Large intestine (tissue), 3 donors: ENCODE measurements around the gene RELA. TPM values are rescaled to one million over a fixed set of nuclear protein-coding genes. Genes with fewer than 3 reads are reported as not detected.
"Not testable (repeated sequence)": the region's sequence is repeated elsewhere in the genome, so short reads cannot be mapped to it uniquely, and the experiment has no call there.

ENCODE experiments used
- DNase-seq, 2 donors: peaks; one replicate each; pipeline versions ENCODE4 v3.0.0 to v3.0.0-alpha.2; 2013
- H3K27ac ChIP-seq: one replicate; pipeline ENCODE4 v1.5.1; 2013; ENCODE audit warnings: low read length
- H3K27me3 ChIP-seq: 2 replicates; pipeline ENCODE4 v1.6.1; 2013; ENCODE audit warnings: low read length; ENCODE audit not compliant: control insufficient read depth, insufficient read depth
- H3K36me3 ChIP-seq: 2 replicates; pipeline ENCODE4 v1.6.1; 2013; ENCODE audit warnings: low read length; ENCODE audit not compliant: control insufficient read depth, insufficient read depth
- H3K4me1 ChIP-seq: one replicate; pipeline ENCODE4 v1.6.1; 2013; ENCODE audit warnings: low read length; ENCODE audit not compliant: control insufficient read depth, insufficient read depth
- H3K4me3 ChIP-seq: one replicate; pipeline ENCODE4 v1.5.1; 2013; ENCODE audit warnings: low read length
- H3K9me3 ChIP-seq: one replicate; pipeline ENCODE4 v1.6.1; 2013; ENCODE audit warnings: mild to moderate bottlenecking, low read depth, low read length, moderate library complexity; ENCODE audit not compliant: control insufficient read depth
- WGBS: methylation state at CpG from one replicate; pipeline ENCODE4 v1.1.5; 2013; ENCODE audit warnings: low lambda C conversion rate; ENCODE audit not compliant: insufficient coverage; 5-methylcytosine and 5-hydroxymethylcytosine counted together
- polyA plus RNA-seq: library from polyadenylated mRNA; unstranded; fragments of 120-200 nt; gene quantifications from one replicate; pipeline ENCODE4 v1.2.1, GENCODE V29; 2013

RELA gene
- polyA plus RNA-seq, 1 donor, result 53.8 TPM

DNA sequence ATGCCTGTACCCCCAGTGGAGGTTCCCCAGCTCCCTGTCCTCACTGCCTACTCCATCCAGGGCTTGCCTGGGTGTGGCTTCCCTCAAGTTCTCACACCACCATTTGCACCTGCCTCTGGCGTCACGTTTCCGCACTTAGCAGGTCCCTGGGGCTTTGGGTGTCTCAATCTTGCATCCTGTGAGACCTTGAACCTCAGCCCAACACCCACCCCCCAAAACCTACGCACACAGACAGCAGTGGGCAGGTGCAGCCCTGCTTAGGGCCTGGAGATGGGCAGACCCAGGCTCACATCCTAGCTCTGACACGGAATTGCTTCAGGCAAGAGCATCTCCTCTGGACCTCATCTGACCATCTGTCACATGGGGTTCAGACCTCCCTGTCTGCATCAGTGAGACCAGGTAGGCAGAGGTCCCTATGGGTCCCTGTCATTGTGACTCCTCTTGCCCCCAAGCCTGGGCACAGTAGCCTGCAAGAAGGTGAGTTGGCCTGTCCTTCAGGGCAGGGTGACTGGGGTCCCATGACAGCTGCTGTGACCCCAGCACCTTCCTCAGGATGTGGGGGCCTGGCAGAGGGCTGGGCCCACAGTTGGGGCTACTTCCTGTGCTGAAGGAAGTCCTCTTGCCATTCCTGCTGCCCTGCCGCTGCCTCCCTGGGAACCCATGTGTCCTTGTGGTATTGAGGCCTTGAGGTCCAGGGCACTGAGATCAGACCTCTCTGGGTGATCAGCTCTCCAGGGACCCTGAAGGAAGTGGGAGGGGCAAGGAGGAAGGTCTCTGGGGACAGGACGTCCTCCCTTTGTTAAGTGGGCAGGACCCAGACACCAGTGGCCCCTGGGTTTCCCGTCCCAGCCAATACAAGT lies 22.9 kb downstream of the RELA start:
- Histone ChIP-seq H3K4me3 (no peak overlapping the region), H3K9me3 (peaks cover 5% of the 10 kb centered on the region), H3K36me3 (peaks cover 26% of the 10 kb centered on the region), H3K27me3 (peaks cover 9% of the 10 kb centered on the region), H3K27ac (no peak overlapping the region), H3K4me1 (peaks cover 32% of the 10 kb centered on the region)
- DNase-seq, result no peak
- no CpG with 5 or more reads among the region's 8 CpGs for WGBS

DNA sequence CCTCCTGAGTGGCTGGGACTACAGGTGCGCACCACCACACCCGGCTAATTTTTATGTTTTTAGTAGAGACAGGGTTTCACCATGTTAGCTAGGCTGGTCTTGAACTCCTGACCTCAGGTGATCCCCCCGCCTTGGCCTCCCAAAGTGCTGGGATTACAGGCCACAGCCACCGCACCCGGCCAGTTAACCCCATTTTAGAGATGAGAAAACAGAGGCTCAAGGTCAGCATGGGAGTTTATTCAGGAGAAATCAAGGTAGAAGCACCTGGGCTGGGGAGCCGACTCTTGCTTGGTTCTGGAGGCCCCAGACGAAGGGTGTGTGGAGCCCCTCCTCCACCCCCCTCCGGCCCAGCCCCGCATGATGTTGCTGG lies 23.5 kb downstream of the RELA start:
- H3K27ac ChIP-seq, H3K4me3 ChIP-seq, DNase-seq, H3K27me3 ChIP-seq, H3K9me3 ChIP-seq: not testable (repeated sequence)
- H3K4me1 ChIP-seq, result peaks cover 26% of the 10 kb centered on the region
- no CpG with 5 or more reads among the region's 9 CpGs for WGBS
- peaks cover 32% of the 10 kb centered on the region for H3K36me3 ChIP-seq

DNA sequence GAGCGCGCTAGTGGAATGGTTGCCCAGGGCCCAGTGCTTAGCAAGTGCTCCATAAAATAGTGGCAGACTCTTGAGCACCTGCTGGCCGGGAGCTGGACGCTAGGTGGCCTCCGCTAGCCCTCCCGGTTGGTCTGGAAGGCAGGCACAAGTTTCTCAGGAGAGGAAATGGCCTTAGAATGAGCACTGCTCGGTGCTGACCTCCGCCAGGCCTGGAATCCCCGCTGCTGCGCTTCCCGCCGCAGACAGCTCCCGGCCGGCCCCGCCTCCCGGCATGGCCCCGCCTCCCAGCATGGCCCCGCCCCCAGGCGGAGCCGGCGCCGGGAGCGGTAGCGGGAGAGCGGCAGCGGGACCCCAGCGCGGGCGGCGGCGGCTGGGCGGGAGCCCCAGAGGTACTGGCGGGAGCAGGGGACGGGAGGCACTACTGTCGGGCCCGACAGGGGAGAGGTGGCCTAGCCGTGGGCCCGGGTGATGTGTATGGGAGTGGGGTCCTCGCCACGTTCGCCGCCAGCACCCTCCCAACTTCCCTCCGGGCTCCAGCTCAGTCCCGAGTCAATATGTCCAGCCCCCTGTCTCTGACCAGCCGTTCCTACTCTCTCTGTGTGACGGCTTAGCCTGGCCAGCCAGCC lies 24.8 kb downstream of the RELA start, which contains the start of gene SIPA1:
TSS of gene SIPA1 (plus strand) at position 308 of the 626 bp plus-strand sequence. CDS start 2,821 bp downstream, outside the sequence.
- H3K36me3 ChIP-seq, result peaks cover 45% of the 10 kb centered on the region
- peak within 1 kb of the TSS; percentile 67 for H3K27ac ChIP-seq
- peaks cover 20% of the 10 kb centered on the region for H3K4me1 ChIP-seq
- H3K4me3 ChIP-seq, result peak within 1 kb of the TSS; percentile 74
- WGBS, result no CpG with 5 or more reads among the region's 46 CpGs
- DNase-seq, result peak; percentile 60 to 76
- H3K9me3 ChIP-seq, result peaks cover 5% of the 10 kb centered on the region
- peaks cover 9% of the 10 kb centered on the region for H3K27me3 ChIP-seq

DNA sequence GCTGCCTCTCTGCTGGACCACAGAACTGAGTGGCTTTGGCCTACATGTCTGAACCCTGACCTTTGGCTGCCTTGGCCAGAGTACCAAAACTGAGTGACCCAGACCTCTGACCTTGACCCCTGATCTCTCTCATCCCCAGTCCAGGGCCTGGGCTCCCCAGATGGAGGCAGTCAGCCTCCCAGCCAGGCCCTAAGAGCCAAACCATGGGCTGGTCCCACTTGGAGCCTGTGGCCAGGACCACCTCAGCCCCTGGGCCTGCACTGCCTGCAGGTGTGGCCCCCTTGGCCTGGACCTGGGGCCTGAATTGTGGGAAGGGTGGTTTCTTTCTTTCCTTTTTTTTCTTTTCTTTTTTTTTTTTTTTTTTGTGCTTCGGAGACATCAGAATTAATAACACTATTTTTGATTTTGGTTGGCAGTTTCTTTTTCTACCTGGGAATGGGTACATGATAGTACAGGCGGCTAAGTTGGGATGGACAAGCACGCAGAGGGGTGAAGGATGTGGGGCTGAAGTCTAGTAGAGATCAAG lies 25.6 kb downstream of the RELA start:
- Histone ChIP-seq H3K27me3 (peaks cover 5% of the 10 kb centered on the region), H3K4me3 (no peak overlapping the region), H3K9me3 (peaks cover 1% of the 10 kb centered on the region), H3K4me1 (peaks cover 15% of the 10 kb centered on the region), H3K36me3 (peaks cover 47% of the 10 kb centered on the region), H3K27ac (no peak overlapping the region)
- whole genome bisulfite sequencing, result no CpG with 5 or more reads among the region's 3 CpGs
- DNase-seq, result no peak

GRCh38 chr11:65636108-65637031 lies 26.3 kb downstream of the RELA start:
- peaks cover 51% of the 10 kb centered on the region for H3K36me3 ChIP-seq
- no peak for DNase-seq
- no CpG with 5 or more reads among the region's 28 CpGs for WGBS
- H3K4me1 ChIP-seq, result peaks cover 12% of the 10 kb centered on the region
- no peak overlapping the region for H3K4me3 ChIP-seq
- H3K27ac ChIP-seq, result no peak overlapping the region
- H3K9me3 ChIP-seq, result no peaks in the 10 kb centered on the region
- H3K27me3 ChIP-seq, result no peaks in the 10 kb centered on the region

DNA sequence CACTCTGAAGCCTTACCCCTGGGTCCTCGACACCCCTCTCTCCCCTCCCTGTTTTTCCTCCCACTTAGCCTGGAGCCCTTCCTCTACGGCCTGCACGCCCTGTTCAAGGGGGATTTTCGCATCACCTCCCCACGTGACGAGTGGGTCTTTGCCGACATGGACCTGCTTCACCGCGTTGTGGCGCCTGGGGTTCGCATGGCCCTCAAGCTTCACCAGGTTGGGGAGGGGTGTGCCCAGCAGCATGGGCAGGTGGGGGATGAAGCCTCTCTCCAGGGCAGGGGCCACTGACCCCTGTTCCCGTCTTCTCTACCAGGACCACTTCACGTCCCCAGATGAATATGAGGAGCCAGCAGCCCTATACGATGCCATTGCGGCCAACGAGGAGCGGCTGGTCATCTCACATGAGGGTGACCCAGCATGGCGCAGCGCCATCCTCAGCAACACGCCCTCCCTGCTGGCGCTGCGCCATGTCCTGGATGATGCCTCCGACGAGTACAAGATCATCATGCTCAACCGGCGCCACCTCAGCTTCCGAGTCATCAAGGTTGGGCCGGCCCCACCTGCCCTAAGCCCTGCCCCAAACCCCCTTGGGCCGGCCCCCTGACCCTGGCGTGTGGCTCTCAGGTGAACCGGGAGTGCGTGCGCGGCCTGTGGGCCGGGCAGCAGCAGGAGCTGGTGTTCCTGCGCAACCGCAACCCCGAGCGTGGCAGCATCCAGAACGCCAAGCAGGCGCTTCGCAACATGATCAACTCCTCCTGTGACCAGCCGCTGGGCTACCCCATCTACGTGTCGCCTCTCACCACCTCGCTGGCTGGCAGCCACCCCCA lies 27.6 kb downstream of the RELA start:
- H3K27me3 ChIP-seq, result no peaks in the 10 kb centered on the region
- H3K9me3 ChIP-seq, result no peaks in the 10 kb centered on the region
- no peak overlapping the region for H3K4me3 ChIP-seq
- no peak for DNase-seq
- H3K27ac ChIP-seq, result no peak overlapping the region
- H3K4me1 ChIP-seq, result peaks cover 12% of the 10 kb centered on the region
- H3K36me3 ChIP-seq, result peaks cover 61% of the 10 kb centered on the region
- no CpG with 5 or more reads among the region's 46 CpGs for WGBS

DNA sequence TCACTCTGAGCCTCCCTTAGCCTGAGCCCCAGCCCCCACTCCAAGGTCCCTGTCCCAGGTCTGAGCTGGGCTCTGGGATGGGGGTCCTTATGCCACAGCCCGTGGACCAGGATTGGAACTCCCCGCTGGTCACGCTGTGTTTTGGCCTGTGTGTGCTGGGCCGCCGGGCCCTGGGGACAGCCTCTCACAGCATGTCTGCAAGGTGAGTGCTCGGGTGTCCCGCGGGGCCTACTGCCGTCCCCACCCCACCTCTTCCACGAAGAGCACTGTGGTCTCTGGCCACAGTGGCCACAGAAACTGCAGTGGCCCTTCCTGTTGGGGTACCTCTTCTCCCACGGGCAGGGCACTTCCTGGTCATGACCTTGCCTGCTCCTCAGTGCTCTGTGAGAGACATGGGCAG lies 28.3 kb downstream of the RELA start:
- no CpG with 5 or more reads among the region's 11 CpGs for WGBS
- Histone ChIP-seq H3K36me3 (peaks cover 68% of the 10 kb centered on the region), H3K4me3 (no peak overlapping the region), H3K9me3 (no peaks in the 10 kb centered on the region), H3K4me1 (peaks cover 12% of the 10 kb centered on the region), H3K27ac (no peak overlapping the region), H3K27me3 (no peaks in the 10 kb centered on the region)
- no peak for DNase-seq

- Histone ChIP-seq H3K27me3 (no peaks in the 10 kb centered on the region), H3K4me1 (peaks cover 12% of the 10 kb centered on the region), H3K36me3 (peaks cover 72% of the 10 kb centered on the region), H3K27ac (no peak overlapping the region), H3K4me3 (no peak overlapping the region), H3K9me3 (no peaks in the 10 kb centered on the region)
- WGBS, result no CpG with 5 or more reads among the region's 14 CpGs
- no peak for DNase-seq
These were observed 28.6 kb downstream of the RELA start for GRCh38 chr11:65634109-65634436.

GRCh38 chr11:65633390-65634108 lies 29.2 kb downstream of the RELA start:
- Histone ChIP-seq H3K27me3 (no peaks in the 10 kb centered on the region), H3K27ac (no peak overlapping the region), H3K36me3 (peaks cover 77% of the 10 kb centered on the region), H3K4me3 (no peak overlapping the region), H3K4me1 (peaks cover 10% of the 10 kb centered on the region), H3K9me3 (no peaks in the 10 kb centered on the region)
- no CpG with 5 or more reads among the region's 20 CpGs for WGBS
- no peak for DNase-seq
